Smooth muscle cell (in vitro differentiated cells): Measurements from ENCODE around the gene DLX5. TPM values are rescaled to one million over a fixed set of nuclear protein-coding genes. Genes with fewer than 3 reads are reported as not detected.

Experiments
- DNase-seq: peaks from one replicate; lab custom pipeline; 2025; ENCODE audit not compliant: unreplicated experiment; lab: John Stamatoyannopoulos, UW
- H2AFZ ChIP-seq: fragments of 200-600 bp; sonication (generic); 2 replicates; pipeline ENCODE4 v1.6.0; 2016; ENCODE audit warnings: antibody characterized with exemption, low read depth, mild to moderate bottlenecking
- H3F3A ChIP-seq: fragments of 200-600 bp; sonication (generic); 2 replicates; pipeline ENCODE4 v1.6.0; 2017; ENCODE audit warnings: antibody characterized with exemption, low read depth
- H3K27ac ChIP-seq: fragments of 200-600 bp; sonication (generic); 2 replicates; pipeline ENCODE4 v1.5.1; 2016; ENCODE audit warnings: low read depth, mild to moderate bottlenecking
- H3K27me3 ChIP-seq: fragments of 200-600 bp; sonication (generic); 2 replicates; pipeline ENCODE4 v1.6.1; 2016; ENCODE audit warnings: low read depth, mild to moderate bottlenecking
- H3K36me3 ChIP-seq: fragments of 200-600 bp; sonication (generic); 2 replicates; pipeline ENCODE4 v1.5.1; 2016; ENCODE audit warnings: low read depth
- H3K4me1 ChIP-seq: fragments of 200-600 bp; sonication (generic); 2 replicates; pipeline ENCODE4 v1.5.1; 2016; ENCODE audit warnings: low read depth
- H3K4me2 ChIP-seq: fragments of 200-600 bp; sonication (generic); 2 replicates; pipeline ENCODE4 v1.6.0; 2016; ENCODE audit warnings: mild to moderate bottlenecking
- H3K4me3 ChIP-seq: fragments of 200-600 bp; sonication (generic); 2 replicates; pipeline ENCODE4 v1.5.1; 2016; ENCODE audit warnings: mild to moderate bottlenecking
- H3K79me2 ChIP-seq: fragments of 200-600 bp; sonication (generic); 2 replicates; pipeline ENCODE4 v1.6.0; 2016; ENCODE audit warnings: low read depth, mild to moderate bottlenecking
- H3K9ac ChIP-seq: fragments of 200-600 bp; sonication (generic); 2 replicates; pipeline ENCODE4 v1.6.0; 2016; ENCODE audit warnings: low read depth
- H3K9me3 ChIP-seq: fragments of 200-600 bp; sonication (generic); replicated peaks from 2 replicates; pipeline ENCODE4 v1.5.1; 2016; ENCODE audit warnings: low read depth
- H4K20me1 ChIP-seq: fragments of 200-600 bp; sonication (generic); 2 replicates; pipeline ENCODE4 v1.6.0; 2016; ENCODE audit warnings: low read depth
- CTCF ChIP-seq: fragments of 200-600 bp; sonication (generic); IDR thresholded peaks from 2 replicates; pipeline ENCODE4 v1.5.1; 2017; ENCODE audit warnings: borderline replicate concordance, mild to moderate bottlenecking, antibody characterized with exemption; ENCODE audit not compliant: insufficient read depth, poor library complexity, severe bottlenecking
- WGBS: methylation state at CpG from one replicate; pipeline ENCODE4 v1.1.7; 2016; ENCODE audit warnings: low lambda C conversion rate; 5-methylcytosine and 5-hydroxymethylcytosine counted together
- polyA plus RNA-seq: library from polyadenylated mRNA; unstranded; fragments of >200 nt; fragmentation: Nextera tagmentation; extraction: Ambion mirVana; gene quantifications from 2 replicates; pipeline ENCODE4 v1.2.1, GENCODE V29; 2016
- total RNA-seq: library from RNA; depleted of rRNA; stranded (reverse); fragments of >200 nt; gene quantifications from 2 replicates; pipeline ENCODE4 v1.2.3, GENCODE V29; 2014

DLX5 gene
- total and polyA plus RNA-seq, 2 experiments from 2014 or later: 3.5 to 4.3 TPM

GRCh38 chr7:97015756-97016380 is 8.8 kb downstream of the DLX5 start:
- 14% methylated on average over 12 of the region's 12 CpGs for WGBS
- DNase-seq: no peak
- Histone ChIP-seq H3K4me3 (peak overlapping the region; percentile 64), H3K27ac (no peak overlapping the region), H3F3A (no peaks in the 10 kb centered on the region), H4K20me1 (no peaks in the 10 kb centered on the region), H3K4me2 (peak overlapping the region; percentile 82), H3K79me2 (no peaks in the 10 kb centered on the region), H3K4me1 (peaks cover 25% of the 10 kb centered on the region), H3K27me3 (peaks cover 100% of the 10 kb centered on the region), H3K9ac (no peak overlapping the region), H3K36me3 (no peaks in the 10 kb centered on the region), H2AFZ (no peak overlapping the region), H3K9me3 (no peaks in the 10 kb centered on the region)
- TF ChIP-seq CTCF: no peak

GRCh38 chr7:97015279-97015678 is 9.4 kb downstream of the DLX5 start:
- Histone ChIP-seq H3K36me3 (no peaks in the 10 kb centered on the region), H3K27me3 (peaks cover 100% of the 10 kb centered on the region)
- 40% methylated on average over 3 of the region's 3 CpGs for WGBS

GRCh38 chr7:97014145-97014750 is 10.4 kb downstream of the DLX5 start:
- Histone ChIP-seq H2AFZ (no peak overlapping the region), H3K9me3 (no peaks in the 10 kb centered on the region), H3K36me3 (no peaks in the 10 kb centered on the region), H3K27me3 (peaks cover 100% of the 10 kb centered on the region), H3K4me1 (peaks cover 21% of the 10 kb centered on the region), H3F3A (no peaks in the 10 kb centered on the region), H3K4me3 (no peak overlapping the region), H3K9ac (no peak overlapping the region), H3K79me2 (no peaks in the 10 kb centered on the region), H4K20me1 (no peaks in the 10 kb centered on the region), H3K27ac (no peak overlapping the region), H3K4me2 (no peak overlapping the region)
- no peak for TF ChIP-seq CTCF
- DNase-seq: no peak
- WGBS: 45% methylated on average over 5 of the region's 5 CpGs

More at GRCh38 chr7:97015279-97015678, 9.4 kb downstream of the DLX5 start:
- H3K79me2 ChIP-seq: no peaks in the 10 kb centered on the region
- no peaks in the 10 kb centered on the region for H4K20me1 ChIP-seq
- no peaks in the 10 kb centered on the region for H3F3A ChIP-seq
- H3K9ac ChIP-seq: no peak overlapping the region
- DNase-seq: no peak
- H3K4me1 ChIP-seq: peaks cover 21% of the 10 kb centered on the region
- H3K4me3 ChIP-seq: no peak overlapping the region
- H3K27ac ChIP-seq: no peak overlapping the region
- TF ChIP-seq CTCF: no peak
- H2AFZ ChIP-seq: no peak overlapping the region
- H3K9me3 ChIP-seq: no peaks in the 10 kb centered on the region
- H3K4me2 ChIP-seq: no peak overlapping the region

- Histone ChIP-seq H3K4me2 (no peak overlapping the region), H3K4me1 (peaks cover 21% of the 10 kb centered on the region), H3K36me3 (no peaks in the 10 kb centered on the region), H3K9me3 (no peaks in the 10 kb centered on the region), H4K20me1 (no peaks in the 10 kb centered on the region), H3K27ac (no peak overlapping the region), H3K79me2 (no peaks in the 10 kb centered on the region), H3K27me3 (peaks cover 100% of the 10 kb centered on the region), H3K9ac (no peak overlapping the region), H3K4me3 (no peak overlapping the region), H2AFZ (no peak overlapping the region), H3F3A (no peaks in the 10 kb centered on the region)
- 57% methylated on average over 1 of the region's 1 CpG for WGBS
- DNase-seq: no peak
- no peak for TF ChIP-seq CTCF
Measured at GRCh38 chr7:97013845-97014134, 10.8 kb downstream of the DLX5 start.
